Panc1 (cell line): ENCODE results near the gene OGN. TPM values are rescaled to one million over a fixed set of nuclear protein-coding genes. Genes with fewer than 3 reads are reported as not detected.

ENCODE experiments used
- ATAC-seq: fragments of 200-7000 bp; cut with Tn5 transposase; 2 replicates; pipeline ENCODE4 v1.9.1; 2020; ENCODE audit warnings: mild to moderate bottlenecking, moderate library complexity
- BruUV-seq: library from RNA; stranded (reverse); fragments of 400-500 nt; replicated peaks from 2 replicates; lab custom pipeline; 2021; lab: Mats Ljungman, UMichigan
- CTCF ChIA-PET: fragments of 300-600 bp; sonication (Branson Sonifier 250); formaldehyde crosslinking; loops from one replicate; lab custom pipeline; 2022; ENCODE audit warnings: antibody characterized with exemption; lab: Charles Lee
- POLR2A ChIA-PET: fragments of 300-600 bp; sonication (Branson Sonifier 250); formaldehyde crosslinking; loops from one replicate; lab custom pipeline; 2022; ENCODE audit warnings: antibody characterized with exemption; lab: Charles Lee
- DNase-seq: peaks from one replicate; pipeline ENCODE4 v3.0.0-alpha.2; 2010; ENCODE audit warnings: low read depth, low spot score
- H3K27ac ChIP-seq: 2 replicates; pipeline ENCODE4 v1.5.1; 2011; ENCODE audit warnings: mild to moderate bottlenecking, low read length, inconsistent platforms
- H3K27me3 ChIP-seq: fragments of 200-500 bp; sonication (Bioruptor generic); 2 replicates; pipeline ENCODE4 v1.6.0; 2014; ENCODE audit warnings: low read length, inconsistent platforms; ENCODE audit not compliant: control insufficient read depth, insufficient read depth
- H3K36me3 ChIP-seq: fragments of 200-500 bp; sonication (Bioruptor generic); 2 replicates; pipeline ENCODE4 v1.5.1; 2014; ENCODE audit warnings: inconsistent platforms, mild to moderate bottlenecking, low read length, moderate library complexity; ENCODE audit not compliant: control insufficient read depth, insufficient read depth
- H3K4me1 ChIP-seq: 2 replicates; pipeline ENCODE4 v1.5.1; 2011; ENCODE audit warnings: inconsistent platforms, mild to moderate bottlenecking, low read length, moderate library complexity; ENCODE audit not compliant: control insufficient read depth, insufficient read depth
- H3K4me3 ChIP-seq, 2 experiments: 2 replicates each; pipeline ENCODE4 v1.5.1; 2011 to 2012; ENCODE audit warnings: low read depth in 2 of 2, low read length in 2 of 2, mild to moderate bottlenecking in 2 of 2, inconsistent platforms in 1 of 2, moderate library complexity in 1 of 2
- H3K9me3 ChIP-seq: fragments of 200-500 bp; sonication (Bioruptor generic); 2 replicates; pipeline ENCODE4 v1.5.1; 2014; ENCODE audit warnings: low read depth, mild to moderate bottlenecking, inconsistent platforms, low read length, moderate library complexity; ENCODE audit not compliant: control insufficient read depth, insufficient read depth
- POLR2AphosphoS5 ChIP-seq: IDR thresholded peaks from 2 replicates; pipeline ENCODE4 v1.6.1; 2012; ENCODE audit warnings: mild to moderate bottlenecking, low read depth, low read length, moderate library complexity
- SIN3A ChIP-seq: IDR thresholded peaks from 2 replicates; pipeline ENCODE4 v1.6.1; 2012; ENCODE audit warnings: low read depth, mild to moderate bottlenecking, low read length, moderate library complexity, borderline replicate concordance; ENCODE audit not compliant: insufficient read depth
- TCF7L2 ChIP-seq: IDR thresholded peaks from 2 replicates; pipeline ENCODE4 v1.6.1; 2011; ENCODE audit warnings: mild to moderate bottlenecking, low read depth, low read length, inconsistent platforms
- in situ Hi-C: cut with HindIII; loops from 2 replicates; pipeline ENCODE4 v1.10.0; 2016; ENCODE audit warnings: low sequenced_read_pairs, low pct_unique_long_range_greater_than_20kb
- intact Hi-C: fragments of 100-400 bp; cut with micrococcal nuclease; formaldehyde crosslinking; loops from one replicate; pipeline ENCODE4 v1.10.0; 2022; ENCODE audit not compliant: unreplicated experiment
- total RNA-seq: library from RNA; stranded (reverse); gene quantifications from one replicate; pipeline ENCODE4 v1.2.1, GENCODE V29; 2021; ENCODE audit not compliant: unreplicated experiment
- TF ChIP-seq, protein P1 (sequence below): fragments of 450-650 bp; IDR thresholded peaks from 2 replicates; pipeline ENCODE4 v1.5.1; 2017; ENCODE audit warnings: mild to moderate bottlenecking
- TF ChIP-seq, protein P2 (sequence below), 2 experiments: IDR thresholded peaks; 2 replicates each; pipeline ENCODE4 v1.6.1; 2011 to 2012; ENCODE audit warnings: low read depth in 2 of 2, control low read depth in 1 of 2, low read length in 1 of 2, mild to moderate bottlenecking in 1 of 2, moderate library complexity in 1 of 2; ENCODE audit not compliant: insufficient read depth in 1 of 2

Gene OGN
- total RNA-seq, 1 experiment from 2014 or later: 0.08 TPM

DNA sequence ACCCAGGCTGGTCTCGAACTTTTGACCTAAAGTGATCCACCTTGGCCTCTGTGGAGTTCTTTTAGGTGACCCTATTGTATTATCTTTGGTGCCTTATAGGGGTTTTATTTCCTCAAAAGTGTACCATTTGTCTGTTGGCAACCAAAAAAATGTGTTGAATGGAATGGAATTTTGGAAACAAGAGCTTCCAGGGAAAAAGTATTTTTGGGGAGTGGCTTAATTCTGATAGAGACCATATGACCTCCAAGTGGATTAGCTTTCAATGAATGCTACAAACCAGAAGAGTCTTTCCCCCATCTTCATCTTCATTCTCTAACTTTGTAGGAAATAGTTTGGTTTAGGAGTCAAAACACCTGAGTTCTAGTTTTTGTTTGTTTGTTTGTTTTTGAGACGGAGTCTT, 3.4 kb upstream of the OGN start:
- ATAC-seq: no peak
- Histone ChIP-seq H3K4me1 (no peaks in the 10 kb centered on the region), H3K27me3 (no peaks in the 10 kb centered on the region), H3K9me3 (no peaks in the 10 kb centered on the region), H3K36me3 (no peaks in the 10 kb centered on the region), H3K4me3 (no peak overlapping the region), H3K27ac (no peak overlapping the region)
- POLR2A ChIA-PET: no interaction called here
- no peak for TF ChIP-seq POLR2AphosphoS5
- TF ChIP-seq TCF7L2: no peak
- TF ChIP-seq, protein P1, sequence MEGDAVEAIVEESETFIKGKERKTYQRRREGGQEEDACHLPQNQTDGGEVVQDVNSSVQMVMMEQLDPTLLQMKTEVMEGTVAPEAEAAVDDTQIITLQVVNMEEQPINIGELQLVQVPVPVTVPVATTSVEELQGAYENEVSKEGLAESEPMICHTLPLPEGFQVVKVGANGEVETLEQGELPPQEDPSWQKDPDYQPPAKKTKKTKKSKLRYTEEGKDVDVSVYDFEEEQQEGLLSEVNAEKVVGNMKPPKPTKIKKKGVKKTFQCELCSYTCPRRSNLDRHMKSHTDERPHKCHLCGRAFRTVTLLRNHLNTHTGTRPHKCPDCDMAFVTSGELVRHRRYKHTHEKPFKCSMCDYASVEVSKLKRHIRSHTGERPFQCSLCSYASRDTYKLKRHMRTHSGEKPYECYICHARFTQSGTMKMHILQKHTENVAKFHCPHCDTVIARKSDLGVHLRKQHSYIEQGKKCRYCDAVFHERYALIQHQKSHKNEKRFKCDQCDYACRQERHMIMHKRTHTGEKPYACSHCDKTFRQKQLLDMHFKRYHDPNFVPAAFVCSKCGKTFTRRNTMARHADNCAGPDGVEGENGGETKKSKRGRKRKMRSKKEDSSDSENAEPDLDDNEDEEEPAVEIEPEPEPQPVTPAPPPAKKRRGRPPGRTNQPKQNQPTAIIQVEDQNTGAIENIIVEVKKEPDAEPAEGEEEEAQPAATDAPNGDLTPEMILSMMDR: no peak
- TF ChIP-seq, protein P2, sequence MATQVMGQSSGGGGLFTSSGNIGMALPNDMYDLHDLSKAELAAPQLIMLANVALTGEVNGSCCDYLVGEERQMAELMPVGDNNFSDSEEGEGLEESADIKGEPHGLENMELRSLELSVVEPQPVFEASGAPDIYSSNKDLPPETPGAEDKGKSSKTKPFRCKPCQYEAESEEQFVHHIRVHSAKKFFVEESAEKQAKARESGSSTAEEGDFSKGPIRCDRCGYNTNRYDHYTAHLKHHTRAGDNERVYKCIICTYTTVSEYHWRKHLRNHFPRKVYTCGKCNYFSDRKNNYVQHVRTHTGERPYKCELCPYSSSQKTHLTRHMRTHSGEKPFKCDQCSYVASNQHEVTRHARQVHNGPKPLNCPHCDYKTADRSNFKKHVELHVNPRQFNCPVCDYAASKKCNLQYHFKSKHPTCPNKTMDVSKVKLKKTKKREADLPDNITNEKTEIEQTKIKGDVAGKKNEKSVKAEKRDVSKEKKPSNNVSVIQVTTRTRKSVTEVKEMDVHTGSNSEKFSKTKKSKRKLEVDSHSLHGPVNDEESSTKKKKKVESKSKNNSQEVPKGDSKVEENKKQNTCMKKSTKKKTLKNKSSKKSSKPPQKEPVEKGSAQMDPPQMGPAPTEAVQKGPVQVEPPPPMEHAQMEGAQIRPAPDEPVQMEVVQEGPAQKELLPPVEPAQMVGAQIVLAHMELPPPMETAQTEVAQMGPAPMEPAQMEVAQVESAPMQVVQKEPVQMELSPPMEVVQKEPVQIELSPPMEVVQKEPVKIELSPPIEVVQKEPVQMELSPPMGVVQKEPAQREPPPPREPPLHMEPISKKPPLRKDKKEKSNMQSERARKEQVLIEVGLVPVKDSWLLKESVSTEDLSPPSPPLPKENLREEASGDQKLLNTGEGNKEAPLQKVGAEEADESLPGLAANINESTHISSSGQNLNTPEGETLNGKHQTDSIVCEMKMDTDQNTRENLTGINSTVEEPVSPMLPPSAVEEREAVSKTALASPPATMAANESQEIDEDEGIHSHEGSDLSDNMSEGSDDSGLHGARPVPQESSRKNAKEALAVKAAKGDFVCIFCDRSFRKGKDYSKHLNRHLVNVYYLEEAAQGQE (IDR thresholded peaks at IDR 0.05; ENCODE audit: insufficient read depth in 1 of 2, low read depth in 2 of 2, low read length in 1 of 2): no peak
- no peak for TF ChIP-seq SIN3A
- in situ Hi-C loops: no loop called here
- CTCF ChIA-PET: no interaction called here
- intact Hi-C loops: no loop called here
- no peak for DNase-seq
- no TSS peak for BruUV-seq

DNA sequence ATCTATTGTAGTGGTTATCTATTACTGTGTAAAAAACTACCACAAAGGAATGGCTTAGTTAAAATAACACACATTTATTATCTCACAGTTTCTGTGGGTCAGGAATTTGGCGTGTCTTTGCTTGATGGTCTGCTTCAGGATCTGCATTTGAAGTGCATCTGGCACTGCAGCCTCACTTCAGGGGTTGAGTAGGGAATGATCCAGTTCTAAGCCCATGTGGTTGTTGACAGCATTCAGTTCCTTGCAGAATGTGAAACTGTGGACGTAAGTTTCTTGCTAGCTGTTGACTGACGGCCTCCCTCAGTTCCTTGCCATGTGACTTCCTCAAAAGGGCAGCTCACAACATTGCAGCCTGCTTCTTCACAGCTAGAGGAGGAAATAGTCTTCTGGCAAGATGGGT, 2.1 kb upstream of the OGN start:
- no peak for ATAC-seq
- H3K9me3 ChIP-seq: no peaks in the 10 kb centered on the region
- intact Hi-C loops: no loop called here
- no peak overlapping the region for H3K4me3 ChIP-seq
- in situ Hi-C loops: no loop called here
- DNase-seq: no peak
- ChIA-PET CTCF (no interaction called here), POLR2A (no interaction called here)
- TF ChIP-seq, protein P1: no peak
- TF ChIP-seq POLR2AphosphoS5 (no peak), SIN3A (no peak), TCF7L2 (no peak)
- no peaks in the 10 kb centered on the region for H3K4me1 ChIP-seq
- no peaks in the 10 kb centered on the region for H3K36me3 ChIP-seq
- no peaks in the 10 kb centered on the region for H3K27me3 ChIP-seq
- BruUV-seq: no TSS peak
- H3K27ac ChIP-seq: no peak overlapping the region

GRCh38 chr9:92405818-92406217, 1.4 kb upstream of the OGN start:
- POLR2A ChIA-PET: no interaction called here
- in situ Hi-C loops: no loop called here
- no peak for ATAC-seq

More at GRCh38 chr9:92405818-92406217, 1.4 kb upstream of the OGN start:
- TF ChIP-seq, protein P2 (IDR thresholded peaks at IDR 0.05; ENCODE audit: insufficient read depth in 1 of 2, low read depth in 2 of 2, low read length in 1 of 2): no peak
- no peak for TF ChIP-seq POLR2AphosphoS5
- no peak for TF ChIP-seq SIN3A
- no peak for TF ChIP-seq TCF7L2
- TF ChIP-seq, protein P1: no peak
- Histone ChIP-seq H3K9me3 (no peaks in the 10 kb centered on the region), H3K27ac (no peak overlapping the region), H3K4me3 (no peak overlapping the region), H3K27me3 (no peaks in the 10 kb centered on the region), H3K4me1 (no peaks in the 10 kb centered on the region), H3K36me3 (no peaks in the 10 kb centered on the region)
- intact Hi-C loops: no loop called here
- CTCF ChIA-PET: no interaction called here
- DNase-seq: no peak
- no TSS peak for BruUV-seq
